ENCODE results near the gene ARV1.

DNA sequence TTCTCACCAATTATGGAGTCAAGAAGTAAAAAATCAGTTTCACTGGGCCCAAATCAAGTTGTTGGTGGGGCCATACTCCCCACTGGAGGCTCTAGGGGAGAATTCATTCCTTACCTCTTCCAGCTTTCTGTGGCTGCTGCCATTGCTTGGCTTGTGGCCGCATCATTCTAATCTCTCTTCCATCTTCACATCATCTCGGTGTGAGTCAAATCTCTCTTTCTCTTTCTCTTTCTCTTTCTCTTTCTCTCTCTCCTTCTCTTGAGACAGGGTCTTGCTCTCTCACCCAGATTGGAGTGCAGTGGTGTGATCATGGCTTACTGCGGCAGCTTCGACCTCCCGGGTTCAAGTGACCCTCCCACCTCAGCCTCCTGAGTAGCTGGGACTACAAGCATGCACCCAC, 33.1 kb downstream of the ARV1 start:
- TF ChIP-seq CTCF (IDR thresholded peaks at IDR 0.05) (no peak), FOSL2 (IDR thresholded peaks at IDR 0.05) (no peak), FOSL2 (CRISPR knock-in tag; IDR thresholded peaks at IDR 0.05) (no peak), TP53 (CRISPR knock-in tag; IDR thresholded peaks at IDR 0.05) (no peak), POLR2A (IDR thresholded peaks at IDR 0.05; ENCODE audit: low read length) (no peak), GATA3 (IDR thresholded peaks at IDR 0.05; ENCODE audit: borderline replicate concordance) (no peak), CHD2 (IDR thresholded peaks at IDR 0.05; ENCODE audit: low read length, partially characterized antibody) (no peak), EP300 (IDR thresholded peaks at IDR 0.05) (no peak), POLR2AphosphoS2 (conservative IDR thresholded peaks at IDR 0.05; ENCODE audit: low read length) (no peak), BHLHE40 (IDR thresholded peaks at IDR 0.05; ENCODE audit: low read depth, low read length) (no peak), RFX5 (IDR thresholded peaks at IDR 0.05) (no peak)

Measured in A549 (cell line).